Type B pancreatic cell (in vitro differentiated cells): ENCODE results near the gene FAM131A. TPM values are rescaled to one million over a fixed set of nuclear protein-coding genes. Genes with fewer than 3 reads are reported as not detected.
A peak's percentile ranks its signal among the peaks of the same experiment; 100 is the strongest.

ENCODE experiments used
- DNase-seq: peaks from one replicate; pipeline ENCODE4 v3.0.0; 2021; ENCODE audit warnings: mixed read lengths; ENCODE audit not compliant: unreplicated experiment; ENCODE audit errors: extremely low spot score
- H3K27ac Mint-ChIP-seq: 2 replicates; pipeline ENCODE4 v1.8.0; 2021; ENCODE audit warnings: mild to moderate bottlenecking, mixed read lengths
- H3K27me3 Mint-ChIP-seq: 2 replicates; pipeline ENCODE4 v1.8.0; 2021; ENCODE audit warnings: mixed read lengths
- H3K36me3 Mint-ChIP-seq: 2 replicates; pipeline ENCODE4 v1.8.0; 2021; ENCODE audit warnings: mixed read lengths
- H3K4me1 Mint-ChIP-seq: one replicate; pipeline ENCODE4 v1.8.0; 2021; ENCODE audit warnings: mixed read lengths; ENCODE audit not compliant: unreplicated experiment
- H3K4me3 Mint-ChIP-seq: 2 replicates; pipeline ENCODE4 v1.8.0; 2021; ENCODE audit warnings: mild to moderate bottlenecking, mixed read lengths
- H3K9me3 Mint-ChIP-seq: 2 replicates; pipeline ENCODE4 v1.8.0; 2021; ENCODE audit warnings: mixed read lengths
- total RNA-seq: library from RNA; stranded (reverse); gene quantifications from 2 replicates; pipeline ENCODE4 v1.2.1, GENCODE V29; 2021; ENCODE audit warnings: low replicate concordance
- TF ChIP-seq, protein P1 (sequence below): fragments of 200-600 bp; sonication (generic); conservative IDR thresholded peaks from 2 replicates; pipeline ENCODE4 v1.5.0; 2021; ENCODE audit warnings: antibody characterized with exemption, mild to moderate bottlenecking

FAM131A gene
- total RNA-seq, 1 donor from 2014 or later, result 18.3 TPM

DNA sequence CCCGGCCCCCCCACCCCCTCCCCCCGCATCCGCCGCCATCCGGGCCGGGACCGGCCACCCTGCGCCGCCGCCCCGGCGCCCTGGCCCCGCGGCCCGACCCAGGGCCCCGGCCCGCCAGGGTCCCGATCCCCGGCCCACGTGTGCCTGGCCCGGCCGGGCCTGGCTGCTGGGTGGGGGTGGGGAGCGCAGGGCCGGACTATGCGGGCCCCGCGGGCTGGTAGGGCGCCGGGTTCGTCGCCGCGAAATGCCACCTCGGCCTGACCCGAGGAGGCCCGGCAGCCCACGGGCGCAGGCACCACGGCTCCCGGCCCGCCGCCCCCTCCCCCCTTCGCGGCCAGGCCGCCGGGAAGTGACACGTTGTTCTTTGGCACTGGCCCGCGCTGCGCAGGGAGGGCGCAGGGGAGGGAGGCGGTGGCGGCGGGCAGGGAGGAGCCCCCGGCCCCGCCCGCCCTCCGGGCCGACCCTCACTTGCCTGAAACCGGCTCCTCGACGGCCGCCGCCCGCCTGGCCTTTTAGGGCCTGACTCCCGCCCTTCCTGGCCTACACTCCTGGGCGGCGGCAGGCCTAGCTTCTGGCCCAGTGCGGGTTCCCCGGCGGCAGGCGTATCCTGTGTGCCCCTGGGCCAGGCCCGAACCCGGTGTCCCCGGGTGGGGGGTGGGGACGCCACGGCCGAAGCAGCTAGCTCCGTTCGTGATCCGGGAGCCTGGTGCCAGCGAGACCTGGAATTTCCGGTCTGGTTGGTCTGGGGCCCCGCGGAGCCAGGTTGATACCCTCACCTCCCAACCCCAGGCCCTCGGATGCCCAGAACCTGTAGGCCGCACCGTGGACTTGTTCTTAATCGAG lies 22.5 kb upstream of the FAM131A start:
- H3K27ac Mint-ChIP-seq, result peak overlapping the region; percentile 88
- H3K9me3 Mint-ChIP-seq, result no peaks in the 10 kb centered on the region
- peaks cover 27% of the 10 kb centered on the region for H3K4me1 Mint-ChIP-seq
- H3K36me3 Mint-ChIP-seq, result peaks cover 19% of the 10 kb centered on the region
- H3K27me3 Mint-ChIP-seq, result no peaks in the 10 kb centered on the region
- DNase-seq, result peak; percentile 80
- H3K4me3 Mint-ChIP-seq, result peak overlapping the region; percentile 90
- TF ChIP-seq, protein P1, sequence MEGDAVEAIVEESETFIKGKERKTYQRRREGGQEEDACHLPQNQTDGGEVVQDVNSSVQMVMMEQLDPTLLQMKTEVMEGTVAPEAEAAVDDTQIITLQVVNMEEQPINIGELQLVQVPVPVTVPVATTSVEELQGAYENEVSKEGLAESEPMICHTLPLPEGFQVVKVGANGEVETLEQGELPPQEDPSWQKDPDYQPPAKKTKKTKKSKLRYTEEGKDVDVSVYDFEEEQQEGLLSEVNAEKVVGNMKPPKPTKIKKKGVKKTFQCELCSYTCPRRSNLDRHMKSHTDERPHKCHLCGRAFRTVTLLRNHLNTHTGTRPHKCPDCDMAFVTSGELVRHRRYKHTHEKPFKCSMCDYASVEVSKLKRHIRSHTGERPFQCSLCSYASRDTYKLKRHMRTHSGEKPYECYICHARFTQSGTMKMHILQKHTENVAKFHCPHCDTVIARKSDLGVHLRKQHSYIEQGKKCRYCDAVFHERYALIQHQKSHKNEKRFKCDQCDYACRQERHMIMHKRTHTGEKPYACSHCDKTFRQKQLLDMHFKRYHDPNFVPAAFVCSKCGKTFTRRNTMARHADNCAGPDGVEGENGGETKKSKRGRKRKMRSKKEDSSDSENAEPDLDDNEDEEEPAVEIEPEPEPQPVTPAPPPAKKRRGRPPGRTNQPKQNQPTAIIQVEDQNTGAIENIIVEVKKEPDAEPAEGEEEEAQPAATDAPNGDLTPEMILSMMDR, result no peak

DNA sequence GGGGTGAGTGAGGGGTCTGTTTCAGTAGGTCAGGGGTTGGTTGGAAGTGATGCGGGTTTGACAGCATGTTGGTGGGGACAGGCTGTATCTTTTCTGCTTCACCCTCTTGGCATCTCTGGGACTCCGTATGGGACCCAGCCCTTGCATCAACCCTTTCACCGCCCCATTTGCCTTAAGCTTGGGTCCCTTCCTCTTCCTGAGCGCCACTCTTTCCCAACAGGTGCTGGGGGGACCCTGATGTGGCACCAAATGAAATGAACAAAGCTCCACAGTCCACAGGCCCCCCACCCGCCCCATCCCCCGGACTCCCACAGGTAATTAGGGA lies 21.9 kb upstream of the FAM131A start:
- Mint-ChIP-seq H3K9me3 (no peaks in the 10 kb centered on the region), H3K36me3 (peaks cover 17% of the 10 kb centered on the region), H3K4me3 (peak overlapping the region; percentile 86), H3K27me3 (no peaks in the 10 kb centered on the region), H3K27ac (peak overlapping the region; percentile 88), H3K4me1 (peaks cover 27% of the 10 kb centered on the region)
- no peak for DNase-seq
- TF ChIP-seq, protein P1, result no peak

DNA sequence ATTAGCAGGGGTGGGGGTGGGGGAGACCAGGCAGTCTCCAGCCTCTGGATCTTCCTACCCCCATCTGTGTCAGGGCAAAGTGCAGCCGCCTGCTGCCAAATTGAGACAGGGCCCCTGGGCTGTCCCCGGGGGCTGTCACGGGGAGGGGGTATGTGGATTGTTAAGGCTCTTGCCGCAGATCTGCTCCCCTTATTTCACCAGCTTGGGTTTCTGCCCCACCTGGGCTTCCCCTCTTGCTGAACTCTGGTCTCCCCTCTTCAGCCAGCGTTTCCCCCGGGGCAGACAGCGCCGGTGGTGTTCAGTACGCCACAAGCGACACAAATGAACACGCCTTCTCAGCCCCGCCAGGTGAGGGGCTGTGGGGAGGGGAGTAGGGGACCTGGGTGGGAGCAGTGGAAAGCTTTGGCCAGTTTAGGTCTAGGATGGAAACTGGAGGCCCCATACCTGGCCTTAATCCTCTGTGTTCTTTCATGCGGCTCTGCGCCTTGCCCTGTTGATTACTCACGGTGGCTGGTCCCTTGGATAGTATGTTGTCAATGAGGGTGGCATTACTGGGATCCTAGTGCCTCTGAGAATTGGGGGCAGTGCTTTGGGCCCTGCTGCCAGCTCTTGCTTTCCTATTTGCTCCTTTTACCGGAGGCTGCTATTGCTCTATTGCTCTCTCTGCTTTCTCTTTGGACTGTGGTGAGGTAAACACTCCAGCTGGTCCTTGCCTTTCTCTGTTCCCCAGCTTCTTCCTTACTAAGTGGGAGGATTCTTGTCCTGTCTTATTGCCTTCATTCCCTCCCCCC lies 21.3 kb upstream of the FAM131A start:
- no peak for DNase-seq
- TF ChIP-seq, protein P1, result no peak
- Mint-ChIP-seq H3K27ac (peak overlapping the region; percentile 88), H3K4me1 (peaks cover 27% of the 10 kb centered on the region), H3K9me3 (no peaks in the 10 kb centered on the region), H3K4me3 (peak overlapping the region; percentile 86), H3K36me3 (peaks cover 22% of the 10 kb centered on the region), H3K27me3 (no peaks in the 10 kb centered on the region)

DNA sequence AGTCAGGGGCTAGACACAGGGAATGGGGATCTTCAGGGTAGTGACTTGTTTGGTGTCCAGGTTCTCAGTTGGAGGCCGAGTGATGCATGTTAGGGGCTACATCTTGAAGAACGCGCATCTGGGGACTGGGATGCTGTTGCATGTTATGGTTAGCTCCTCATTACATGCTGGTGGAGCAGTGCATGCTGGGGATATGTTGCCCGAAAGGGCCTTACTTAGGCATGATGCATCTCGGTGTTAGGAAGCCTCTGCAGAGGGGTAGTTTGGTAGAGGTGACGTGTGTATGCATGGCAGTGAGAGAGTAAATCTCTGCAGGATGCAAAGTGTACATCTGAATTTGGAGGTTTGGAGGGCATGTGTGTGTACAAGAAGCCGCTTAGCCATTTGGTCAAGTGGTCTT lies 20.6 kb upstream of the FAM131A start:
- H3K27ac Mint-ChIP-seq, result peak overlapping the region; percentile 88
- no peak for DNase-seq
- H3K4me3 Mint-ChIP-seq, result peak overlapping the region; percentile 86
- peaks cover 29% of the 10 kb centered on the region for H3K36me3 Mint-ChIP-seq
- TF ChIP-seq, protein P1, result no peak
- no peaks in the 10 kb centered on the region for H3K27me3 Mint-ChIP-seq
- no peaks in the 10 kb centered on the region for H3K9me3 Mint-ChIP-seq
- peaks cover 27% of the 10 kb centered on the region for H3K4me1 Mint-ChIP-seq

DNA sequence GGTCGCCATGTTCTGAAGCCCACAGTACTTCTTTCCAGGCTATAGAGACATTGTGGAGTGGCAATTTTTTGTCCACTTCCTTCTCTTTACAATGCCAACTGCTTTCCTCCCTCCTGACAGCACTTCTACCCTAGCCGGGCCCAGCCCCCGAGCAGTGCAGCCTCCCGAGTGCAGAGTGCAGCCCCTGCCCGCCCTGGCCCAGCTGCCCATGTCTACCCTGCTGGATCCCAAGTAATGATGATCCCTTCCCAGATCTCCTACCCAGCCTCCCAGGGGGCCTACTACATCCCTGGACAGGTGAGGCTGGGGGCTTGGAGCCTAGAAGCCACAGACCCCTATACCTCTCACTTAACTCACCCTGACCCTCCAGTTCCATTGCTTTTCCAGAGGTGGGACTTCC lies 20.2 kb upstream of the FAM131A start:
- H3K36me3 Mint-ChIP-seq, result peaks cover 29% of the 10 kb centered on the region
- TF ChIP-seq, protein P1, result no peak
- no peaks in the 10 kb centered on the region for H3K9me3 Mint-ChIP-seq
- H3K27ac Mint-ChIP-seq, result peak overlapping the region; percentile 88
- H3K27me3 Mint-ChIP-seq, result no peaks in the 10 kb centered on the region
- peaks cover 27% of the 10 kb centered on the region for H3K4me1 Mint-ChIP-seq
- peak overlapping the region; percentile 86 for H3K4me3 Mint-ChIP-seq
- no peak for DNase-seq
